IMR-90 (cell line): ENCODE data around the gene ZNF587. TPM values are rescaled to one million over a fixed set of nuclear protein-coding genes. Genes with fewer than 3 reads are reported as not detected.

Experiments used
- ATAC-seq: fragments of 200-7000 bp; cut with Tn5 transposase; 2 replicates; pipeline ENCODE4 v1.9.1; 2020; ENCODE audit warnings: low read depth, mild to moderate bottlenecking, moderate library complexity
- BruUV-seq: library from RNA; stranded (reverse); fragments of 400-500 nt; replicated peaks from 2 replicates; lab custom pipeline; 2021; lab: Mats Ljungman, UMichigan
- CTCF ChIA-PET: fragments of 300-600 bp; formaldehyde crosslinking; extraction: SDS; loops from one replicate; lab custom pipeline; 2021; ENCODE audit warnings: antibody characterized with exemption; lab: Yijun Ruan, JAX
- POLR2A ChIA-PET: fragments of 300-600 bp; sonication (Branson Sonifier 250); formaldehyde crosslinking; loops from one replicate; lab custom pipeline; 2022; ENCODE audit warnings: antibody characterized with exemption; ENCODE audit not compliant: unreplicated experiment; lab: Charles Lee
- DNase-seq: peaks from one replicate; pipeline ENCODE4 v3.0.0; 2013
- H2AFZ ChIP-seq: replicated peaks from 2 replicates; pipeline ENCODE3; 2013; ENCODE audit warnings: low read length, mild to moderate bottlenecking; ENCODE audit not compliant: poor library complexity
- H2AK5ac ChIP-seq: 2 replicates; pipeline ENCODE4 v1.6.1; 2013; ENCODE audit warnings: low read depth, low read length, inconsistent platforms
- H2AK9ac ChIP-seq: replicated peaks from 2 replicates; pipeline ENCODE3; 2013; ENCODE audit warnings: mild to moderate bottlenecking, low read depth, low read length, moderate library complexity; ENCODE audit not compliant: poor library complexity
- H2BK120ac ChIP-seq: 2 replicates; pipeline ENCODE4 v1.6.1; 2013; ENCODE audit warnings: low read depth, low read length, inconsistent platforms
- H2BK15ac ChIP-seq: 3 replicates; pipeline ENCODE4 v1.6.1; 2013; ENCODE audit warnings: low read depth, low read length, inconsistent platforms
- H2BK20ac ChIP-seq: 2 replicates; pipeline ENCODE4 v1.6.1; 2013; ENCODE audit warnings: low read depth, mild to moderate bottlenecking, inconsistent platforms, low read length, moderate library complexity
- H2BK5ac ChIP-seq: 2 replicates; pipeline ENCODE4 v1.6.1; 2013; ENCODE audit warnings: mild to moderate bottlenecking, low read depth, low read length, inconsistent platforms; ENCODE audit not compliant: poor library complexity, severe bottlenecking
- H3K14ac ChIP-seq: replicated peaks from 2 replicates; pipeline ENCODE4 v1.6.1; 2013; ENCODE audit warnings: low read depth, low read length, inconsistent platforms
- H3K18ac ChIP-seq: 2 replicates; pipeline ENCODE4 v1.6.1; 2013; ENCODE audit warnings: low read depth, low read length, control low read depth
- H3K23ac ChIP-seq: 2 replicates; pipeline ENCODE4 v1.6.1; 2013; ENCODE audit warnings: low read depth, low read length, inconsistent platforms
- H3K27ac ChIP-seq: 2 replicates; pipeline ENCODE4 v1.5.1; 2013; ENCODE audit warnings: mild to moderate bottlenecking, control low read depth, low read length; ENCODE audit not compliant: insufficient read depth
- H3K27me3 ChIP-seq: 2 replicates; pipeline ENCODE4 v1.6.1; 2013; ENCODE audit warnings: low read length; ENCODE audit not compliant: control insufficient read depth, insufficient read depth
- H3K36me3 ChIP-seq: 2 replicates; pipeline ENCODE4 v1.6.1; 2013; ENCODE audit warnings: low read length, mixed read lengths; ENCODE audit not compliant: control insufficient read depth, insufficient read depth
- H3K4ac ChIP-seq: 2 replicates; pipeline ENCODE4 v1.6.1; 2013; ENCODE audit warnings: low read depth, low read length, inconsistent platforms
- H3K4me1 ChIP-seq: 2 replicates; pipeline ENCODE4 v1.6.1; 2013; ENCODE audit warnings: low read length, mixed read lengths; ENCODE audit not compliant: control insufficient read depth, insufficient read depth
- H3K4me2 ChIP-seq: 2 replicates; pipeline ENCODE4 v1.6.1; 2013; ENCODE audit warnings: low read depth, mild to moderate bottlenecking, control low read depth, low read length, moderate library complexity
- H3K4me3 ChIP-seq: 2 replicates; pipeline ENCODE4 v1.5.1; 2013; ENCODE audit warnings: low read depth, mild to moderate bottlenecking, control low read depth, low read length, moderate library complexity; ENCODE audit not compliant: insufficient read depth
- H3K56ac ChIP-seq: 2 replicates; pipeline ENCODE4 v1.6.1; 2013; ENCODE audit warnings: low read length, inconsistent platforms; ENCODE audit not compliant: insufficient read depth; ENCODE audit errors: extremely low read depth
- H3K79me1 ChIP-seq, 2 experiments: 2 replicates each; pipeline ENCODE4 v1.6.1; 2013; ENCODE audit warnings: low read length in 2 of 2, inconsistent platforms in 1 of 2, low read depth in 1 of 2
- H3K9ac ChIP-seq: 2 replicates; pipeline ENCODE4 v1.6.1; 2013; ENCODE audit warnings: low read depth, low read length, control low read depth
- H3K9me1 ChIP-seq: 2 replicates; pipeline ENCODE4 v1.6.1; 2013; ENCODE audit warnings: low read length, inconsistent platforms; ENCODE audit not compliant: insufficient read depth
- H3K9me3 ChIP-seq: 2 replicates; pipeline ENCODE4 v1.6.1; 2013; ENCODE audit warnings: low read length; ENCODE audit not compliant: control insufficient read depth, insufficient read depth
- H4K20me1 ChIP-seq: 2 replicates; pipeline ENCODE4 v1.6.1; 2013; ENCODE audit warnings: low read length, inconsistent platforms; ENCODE audit not compliant: insufficient read depth
- H4K5ac ChIP-seq: 2 replicates; pipeline ENCODE4 v1.6.1; 2013; ENCODE audit warnings: mild to moderate bottlenecking, low read depth, low read length, control low read depth
- H4K8ac ChIP-seq, 2 experiments: 2 replicates each; pipeline ENCODE4 v1.6.1; 2013; ENCODE audit warnings: low read depth in 2 of 2, low read length in 2 of 2, control low read depth in 1 of 2, inconsistent platforms in 1 of 2
- H4K91ac ChIP-seq: 2 replicates; pipeline ENCODE4 v1.6.1; 2013; ENCODE audit warnings: low read depth, low read length, inconsistent platforms; ENCODE audit not compliant: insufficient read depth
- BHLHE40 ChIP-seq: fragments of 150-350 bp; IDR thresholded peaks from 2 replicates; pipeline ENCODE4 v1.6.1; 2016; ENCODE audit warnings: mild to moderate bottlenecking, low read depth, low read length
- CEBPB ChIP-seq: IDR thresholded peaks from 2 replicates; pipeline ENCODE4 v1.6.1; 2012; ENCODE audit warnings: low read depth, low read length, improper control_type of control experiment
- CHD1 ChIP-seq: IDR thresholded peaks from 2 replicates; pipeline ENCODE4 v1.6.1; 2012; ENCODE audit warnings: low read depth, low read length, improper control_type of control experiment
- MAZ ChIP-seq: IDR thresholded peaks from 2 replicates; pipeline ENCODE4 v1.6.1; 2012; ENCODE audit warnings: low read depth, mild to moderate bottlenecking, low read length, improper control_type of control experiment, moderate library complexity, borderline replicate concordance
- MXI1 ChIP-seq: IDR thresholded peaks from 2 replicates; pipeline ENCODE4 v1.6.1; 2012; ENCODE audit warnings: low read depth, mild to moderate bottlenecking, low read length, moderate library complexity, borderline replicate concordance
- RAD21 ChIP-seq: IDR thresholded peaks from 2 replicates; pipeline ENCODE4 v1.6.1; 2012; ENCODE audit warnings: low read length, improper control_type of control experiment
- SMC3 ChIP-seq: fragments of 150-350 bp; IDR thresholded peaks from 2 replicates; pipeline ENCODE4 v1.6.1; 2016; ENCODE audit warnings: low read depth, mild to moderate bottlenecking, antibody characterized with exemption, low read length, moderate library complexity
- WGBS, 2 experiments: methylation state at CpG; one replicate each; pipeline versions ENCODE4 v1.1.5 to v1.1.7; 2013; ENCODE audit warnings: missing lambda C conversion rate in 2 of 2; ENCODE audit not compliant: insufficient read length in 1 of 2; ENCODE audit errors: extremely low coverage in 2 of 2; 5-methylcytosine and 5-hydroxymethylcytosine counted together
- dilution Hi-C: fragments of 300-500 bp; cut with HindIII; formaldehyde crosslinking; loops from one replicate; pipeline ENCODE4 v1.14.3; 2018; ENCODE audit warnings: low sequenced_read_pairs; ENCODE audit not compliant: unreplicated experiment
- in situ Hi-C: fragments of 300-500 bp; cut with MboI; formaldehyde crosslinking; loops from 3 replicates; pipeline ENCODE4 v1.14.3; 2019; ENCODE audit warnings: low sequenced_read_pairs, inconsistent platforms, mixed read lengths
- intact Hi-C: fragments of 100-400 bp; cut with micrococcal nuclease; formaldehyde crosslinking; loops from 2 replicates; pipeline ENCODE4 v1.10.0; 2022
- polyA plus RNA-seq, 3 experiments: library from polyadenylated mRNA; depleted of rRNA; stranded (reverse); fragments of >200 nt; gene quantifications; 2 replicates each; pipeline ENCODE4 v1.2.3, GENCODE V29; 2012; ENCODE audit warnings: low replicate concordance in 1 of 3
- total RNA-seq: library from RNA; depleted of rRNA; stranded (reverse); fragments of >200 nt; gene quantifications from 2 replicates; pipeline ENCODE4 v1.2.3, GENCODE V29; 2012

ZNF587 gene
- total and polyA plus RNA-seq, 2 of the 4 experiments (the other 2 are of a cell fraction), result 14.0 to 43.7 TPM

GRCh38 chr19:57803594-57804325 lies 45.9 kb upstream of the ZNF587 start:
- peak overlapping the region; percentile 95; the same call in 1 of the 2 replicates for H3K56ac ChIP-seq
- CTCF ChIA-PET, result no interaction called here
- no TSS peak for BruUV-seq
- peak overlapping the region; percentile 86 for H4K5ac ChIP-seq
- H3K9me3 ChIP-seq, result no peaks in the 10 kb centered on the region
- peaks cover 25 to 41% of the 10 kb centered on the region in 2 experiments for H3K79me1 ChIP-seq
- peak overlapping the region; percentile 73; the same call in 1 of the 2 replicates for H2AK5ac ChIP-seq
- TF ChIP-seq SMC3 (no peak), MXI1 (no peak), BHLHE40 (peak; percentile 73), CEBPB (no peak), CHD1 (no peak), MAZ (0 out of 2 replicates have a peak, but pooled peaks have one; percentile 6), RAD21 (no peak)
- in situ Hi-C loops (no loop called here), intact Hi-C loops (no loop called here), dilution Hi-C loops (no loop called here)
- H4K20me1 ChIP-seq, result no peaks in the 10 kb centered on the region
- peak overlapping the region; percentile 87 for H2BK5ac ChIP-seq
- H3K36me3 ChIP-seq, result peaks cover 7% of the 10 kb centered on the region
- H4K8ac ChIP-seq, result peak overlapping the region; percentile 48 to 95
- no peaks in the 10 kb centered on the region; the same call in 1 of the 2 replicates for H3K9me1 ChIP-seq
- H3K18ac ChIP-seq, result peak overlapping the region; percentile 77
- H2BK20ac ChIP-seq, result peak overlapping the region; percentile 33; the same call in 1 of the 2 replicates
- no CpG with 5 or more reads among the region's 19 CpGs for WGBS, 2 experiments
- peak overlapping the region; percentile 92 for H3K14ac ChIP-seq
- peak overlapping the region; percentile 59 for H3K4me3 ChIP-seq
- ATAC-seq (peak; percentile 71), DNase-seq (peak; percentile 79)
- peak overlapping the region; percentile 88 for H3K27ac ChIP-seq
- H3K4me1 ChIP-seq, result peaks cover 6% of the 10 kb centered on the region
- H2AK9ac ChIP-seq, result peak overlapping the region; percentile 95
- H3K4me2 ChIP-seq, result peak overlapping the region; percentile 91
- H2BK120ac ChIP-seq, result peak overlapping the region; percentile 73
- H3K9ac ChIP-seq, result peak overlapping the region; percentile 95
- POLR2A ChIA-PET, result interaction anchor here (1.2 kb wide), 1 partner anchor 16 kb away, joined by 4 read pairs; no protein-coding TSS in a partner anchor
- peak overlapping the region; percentile 71 for H4K91ac ChIP-seq
- peak overlapping the region; percentile 96 for H3K23ac ChIP-seq
- no peaks in the 10 kb centered on the region for H3K27me3 ChIP-seq
- peak overlapping the region; percentile 93 for H2AFZ ChIP-seq
- peak overlapping the region; percentile 54; the same call in 1 of the 3 replicates for H2BK15ac ChIP-seq
- peak overlapping the region; percentile 92 for H3K4ac ChIP-seq
